Spleen (tissue), 7 donors: ENCODE measurements around the gene NRIP3.

Source experiments
- POLR2A ChIP-seq, 3 donors: fragments of 450-650 bp; IDR thresholded peaks; one replicate each; pipeline ENCODE4 v1.5.1; 2017; ENCODE audit warnings: antibody characterized with exemption in 3 of 3, mild to moderate bottlenecking in 1 of 3
- POLR2AphosphoS5 ChIP-seq, 3 donors: sonication (generic); formaldehyde crosslinking; IDR thresholded peaks; one replicate each; pipeline ENCODE4 v1.5.1; 2017; ENCODE audit warnings: antibody characterized with exemption in 3 of 3
- TF ChIP-seq, protein P1 (sequence below), 11 experiments: fragments of 200-600 bp in 7 of 11; fragments of 450-650 bp in 4 of 11; sonication (generic) in 4 of 11; IDR thresholded peaks in 8 of 11; conservative IDR thresholded peaks in 3 of 11; 1 replicate in 7 of 11; 2 replicates in 4 of 11; pipeline versions ENCODE4 v1.4.0 to v1.8.0; 2016 to 2021; ENCODE audit warnings: antibody characterized with exemption in 11 of 11, inconsistent platforms in 4 of 11, mild to moderate bottlenecking in 1 of 11
- donor health status: DM: no; HTN: no; CAD: no; lungs with moderate emphysema.
- donor health status: DM: no; HTN: no; CAD: no.
- donor health status: DM: no; HTN: no; CAD: no.

- TF ChIP-seq, protein P1, sequence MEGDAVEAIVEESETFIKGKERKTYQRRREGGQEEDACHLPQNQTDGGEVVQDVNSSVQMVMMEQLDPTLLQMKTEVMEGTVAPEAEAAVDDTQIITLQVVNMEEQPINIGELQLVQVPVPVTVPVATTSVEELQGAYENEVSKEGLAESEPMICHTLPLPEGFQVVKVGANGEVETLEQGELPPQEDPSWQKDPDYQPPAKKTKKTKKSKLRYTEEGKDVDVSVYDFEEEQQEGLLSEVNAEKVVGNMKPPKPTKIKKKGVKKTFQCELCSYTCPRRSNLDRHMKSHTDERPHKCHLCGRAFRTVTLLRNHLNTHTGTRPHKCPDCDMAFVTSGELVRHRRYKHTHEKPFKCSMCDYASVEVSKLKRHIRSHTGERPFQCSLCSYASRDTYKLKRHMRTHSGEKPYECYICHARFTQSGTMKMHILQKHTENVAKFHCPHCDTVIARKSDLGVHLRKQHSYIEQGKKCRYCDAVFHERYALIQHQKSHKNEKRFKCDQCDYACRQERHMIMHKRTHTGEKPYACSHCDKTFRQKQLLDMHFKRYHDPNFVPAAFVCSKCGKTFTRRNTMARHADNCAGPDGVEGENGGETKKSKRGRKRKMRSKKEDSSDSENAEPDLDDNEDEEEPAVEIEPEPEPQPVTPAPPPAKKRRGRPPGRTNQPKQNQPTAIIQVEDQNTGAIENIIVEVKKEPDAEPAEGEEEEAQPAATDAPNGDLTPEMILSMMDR (IDR thresholded peaks at IDR 0.05 in 8 of 11, conservative IDR thresholded peaks at IDR 0.05 in 3 of 11), result no peak
- TF ChIP-seq POLR2A (IDR thresholded peaks at IDR 0.05) (no peak), POLR2AphosphoS5 (IDR thresholded peaks at IDR 0.05) (no peak)
Observed at GRCh38 chr11:9037963-9038362, 34.2 kb upstream of the NRIP3 start.
